Endothelial cell (in vitro differentiated cells): Measurements from ENCODE around the gene BTNL9. TPM values are rescaled to one million over a fixed set of nuclear protein-coding genes. Genes with fewer than 3 reads are reported as not detected.
"Not testable (repeated sequence)": the region's sequence is repeated elsewhere in the genome, so short reads cannot be mapped to it uniquely, and the experiment has no call there.

Experiments
- DNase-seq: peaks from one replicate; pipeline ENCODE4 v3.0.0; 2021; ENCODE audit warnings: low spot score
- H3K27ac Mint-ChIP-seq: one replicate; pipeline ENCODE4 v1.8.0; 2021; ENCODE audit warnings: mixed read lengths, inconsistent platforms; ENCODE audit not compliant: unreplicated experiment
- H3K27me3 Mint-ChIP-seq: one replicate; pipeline ENCODE4 v1.8.0; 2021; ENCODE audit warnings: mild to moderate bottlenecking, moderate library complexity, mixed read lengths, inconsistent platforms; ENCODE audit not compliant: unreplicated experiment
- H3K36me3 Mint-ChIP-seq: one replicate; pipeline ENCODE4 v1.8.0; 2021; ENCODE audit warnings: mild to moderate bottlenecking, low read depth, mixed read lengths, inconsistent platforms; ENCODE audit not compliant: unreplicated experiment
- H3K4me1 Mint-ChIP-seq: one replicate; pipeline ENCODE4 v1.8.0; 2021; ENCODE audit warnings: mild to moderate bottlenecking, mixed read lengths, inconsistent platforms; ENCODE audit not compliant: unreplicated experiment
- H3K4me3 Mint-ChIP-seq: one replicate; pipeline ENCODE4 v1.8.0; 2021; ENCODE audit warnings: mild to moderate bottlenecking, mixed read lengths, inconsistent platforms; ENCODE audit not compliant: unreplicated experiment
- H3K9me3 Mint-ChIP-seq: one replicate; pipeline ENCODE4 v1.8.0; 2021; ENCODE audit warnings: mixed read lengths, inconsistent platforms; ENCODE audit not compliant: unreplicated experiment
- long read RNA-seq: library from polyadenylated mRNA; unstranded; transcript quantifications from one replicate; pipeline ENCODE4 v2.0.0, GENCODE V29; 2020; ENCODE audit not compliant: unreplicated experiment
- total RNA-seq: library from RNA; stranded (reverse); fragmentation: NEBNext Ultra II Directional; extraction: Animal tissue kit (Norgen Biotek cat#: 25700); gene quantifications from one replicate; pipeline ENCODE4 v1.2.1, GENCODE V29; 2021; ENCODE audit not compliant: unreplicated experiment
- TF ChIP-seq, protein P1 (sequence below): fragments of 200-600 bp; sonication (generic); IDR thresholded peaks from one replicate; pipeline ENCODE4 v1.5.0; 2021; ENCODE audit warnings: antibody characterized with exemption; ENCODE audit not compliant: unreplicated experiment

Gene BTNL9
- 24.3 TPM for total RNA-seq
- long read RNA-seq, partial matches to known transcripts: 3 of 8 reads
- long read RNA-seq, other reads (novel, unspliced or antisense): 4 of 8 reads

- TF ChIP-seq, protein P1, sequence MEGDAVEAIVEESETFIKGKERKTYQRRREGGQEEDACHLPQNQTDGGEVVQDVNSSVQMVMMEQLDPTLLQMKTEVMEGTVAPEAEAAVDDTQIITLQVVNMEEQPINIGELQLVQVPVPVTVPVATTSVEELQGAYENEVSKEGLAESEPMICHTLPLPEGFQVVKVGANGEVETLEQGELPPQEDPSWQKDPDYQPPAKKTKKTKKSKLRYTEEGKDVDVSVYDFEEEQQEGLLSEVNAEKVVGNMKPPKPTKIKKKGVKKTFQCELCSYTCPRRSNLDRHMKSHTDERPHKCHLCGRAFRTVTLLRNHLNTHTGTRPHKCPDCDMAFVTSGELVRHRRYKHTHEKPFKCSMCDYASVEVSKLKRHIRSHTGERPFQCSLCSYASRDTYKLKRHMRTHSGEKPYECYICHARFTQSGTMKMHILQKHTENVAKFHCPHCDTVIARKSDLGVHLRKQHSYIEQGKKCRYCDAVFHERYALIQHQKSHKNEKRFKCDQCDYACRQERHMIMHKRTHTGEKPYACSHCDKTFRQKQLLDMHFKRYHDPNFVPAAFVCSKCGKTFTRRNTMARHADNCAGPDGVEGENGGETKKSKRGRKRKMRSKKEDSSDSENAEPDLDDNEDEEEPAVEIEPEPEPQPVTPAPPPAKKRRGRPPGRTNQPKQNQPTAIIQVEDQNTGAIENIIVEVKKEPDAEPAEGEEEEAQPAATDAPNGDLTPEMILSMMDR: no peak
- Mint-ChIP-seq H3K27ac (peak within 1 kb of the TSS; percentile 96), H3K27me3 (peaks cover 15% of the 10 kb centered on the region), H3K36me3 (peaks cover 4% of the 10 kb centered on the region), H3K4me3 (peak within 1 kb of the TSS; percentile 64), H3K9me3 (no peaks in the 10 kb centered on the region), H3K4me1 (peaks cover 50% of the 10 kb centered on the region)
- DNase-seq: no peak
These were observed at the start of gene BTNL9 for GRCh38 chr5:181039931-181040630. TSS of gene BTNL9 (plus strand) at chr5:181040266. CDS start at chr5:181045490, 5,224 bp downstream.

DNA sequence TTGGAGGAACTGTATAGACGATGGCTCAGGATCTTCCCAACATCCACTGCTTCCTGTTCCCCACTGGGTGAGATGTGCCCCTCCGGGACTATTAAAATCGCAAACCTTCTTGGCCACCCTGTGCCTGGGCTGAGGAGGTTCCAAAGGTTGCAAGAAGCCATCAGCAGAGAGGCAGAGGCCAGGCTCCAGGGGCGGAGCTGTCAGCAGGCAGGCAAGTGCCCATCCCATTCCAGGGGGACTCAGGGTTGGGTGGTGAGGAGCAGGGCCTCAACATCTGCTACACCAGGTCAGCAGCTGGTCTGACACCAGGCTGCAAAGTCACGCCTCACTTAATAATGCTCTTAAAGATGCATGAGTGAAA is 49.2 kb upstream of the BTNL9 start:
- no peaks in the 10 kb centered on the region for H3K27me3 Mint-ChIP-seq
- H3K9me3 Mint-ChIP-seq: no peaks in the 10 kb centered on the region
- no peak overlapping the region for H3K27ac Mint-ChIP-seq
- DNase-seq: no peak
- H3K36me3 Mint-ChIP-seq: no peaks in the 10 kb centered on the region
- no peak overlapping the region for H3K4me3 Mint-ChIP-seq
- H3K4me1 Mint-ChIP-seq: no peaks in the 10 kb centered on the region
- TF ChIP-seq, protein P1: no peak

- TF ChIP-seq, protein P1: no peak
- Mint-ChIP-seq H3K27me3 (no peaks in the 10 kb centered on the region), H3K4me1 (no peaks in the 10 kb centered on the region), H3K36me3 (no peaks in the 10 kb centered on the region), H3K27ac (no peak overlapping the region), H3K9me3 (no peaks in the 10 kb centered on the region), H3K4me3 (no peak overlapping the region)
- no peak for DNase-seq
These were observed 38.1 kb upstream of the BTNL9 start for GRCh38 chr5:181001947-181002346.

GRCh38 chr5:181005791-181006190 is 34.3 kb upstream of the BTNL9 start:
- no peaks in the 10 kb centered on the region for H3K9me3 Mint-ChIP-seq
- DNase-seq: no peak
- no peaks in the 10 kb centered on the region for H3K4me1 Mint-ChIP-seq
- no peaks in the 10 kb centered on the region for H3K36me3 Mint-ChIP-seq
- TF ChIP-seq, protein P1: no peak
- no peaks in the 10 kb centered on the region for H3K27me3 Mint-ChIP-seq
- H3K27ac Mint-ChIP-seq: no peak overlapping the region
- no peak overlapping the region for H3K4me3 Mint-ChIP-seq

- H3K27ac Mint-ChIP-seq: no peak overlapping the region
- TF ChIP-seq, protein P1: no peak
- H3K9me3 Mint-ChIP-seq: no peaks in the 10 kb centered on the region
- H3K27me3 Mint-ChIP-seq: peaks cover 2% of the 10 kb centered on the region
- no peak overlapping the region for H3K4me3 Mint-ChIP-seq
- H3K4me1 Mint-ChIP-seq: no peaks in the 10 kb centered on the region
- DNase-seq: no peak
- no peaks in the 10 kb centered on the region for H3K36me3 Mint-ChIP-seq
These were observed 31.9 kb upstream of the BTNL9 start for GRCh38 chr5:181008136-181008535.

DNA sequence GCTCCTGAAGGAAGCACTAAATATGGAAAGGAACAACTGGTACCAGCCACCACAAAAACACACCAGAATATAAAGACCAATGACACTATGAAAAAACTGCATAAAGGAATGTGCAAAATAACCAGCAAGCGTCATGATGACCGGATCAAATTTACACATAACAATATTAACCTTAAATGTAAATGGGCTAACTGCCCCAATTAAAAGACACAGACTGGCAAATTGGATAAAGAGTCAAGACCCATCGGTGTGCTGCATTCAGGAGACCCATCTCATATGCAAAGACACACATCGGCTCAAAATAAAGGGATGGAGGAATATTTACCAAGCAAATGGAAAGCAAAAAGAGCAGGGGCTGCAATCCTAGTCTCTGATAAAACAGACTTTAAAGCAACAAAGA is 30.0 kb upstream of the BTNL9 start:
- not testable (repeated sequence) for H3K4me1 Mint-ChIP-seq, DNase-seq, H3K4me3 Mint-ChIP-seq, H3K36me3 Mint-ChIP-seq, H3K9me3 Mint-ChIP-seq, H3K27ac Mint-ChIP-seq, H3K27me3 Mint-ChIP-seq

GRCh38 chr5:181014654-181015053 is 25.4 kb upstream of the BTNL9 start:
- not testable (repeated sequence) for H3K4me1 Mint-ChIP-seq, DNase-seq, H3K27me3 Mint-ChIP-seq, H3K9me3 Mint-ChIP-seq, H3K36me3 Mint-ChIP-seq, H3K4me3 Mint-ChIP-seq, H3K27ac Mint-ChIP-seq
